ENCODE data around the gene PNPLA3.
"Not testable (repeated sequence)": the region's sequence is repeated elsewhere in the genome, so short reads cannot be mapped to it uniquely, and the experiment has no call there.

Gene PNPLA3

DNA sequence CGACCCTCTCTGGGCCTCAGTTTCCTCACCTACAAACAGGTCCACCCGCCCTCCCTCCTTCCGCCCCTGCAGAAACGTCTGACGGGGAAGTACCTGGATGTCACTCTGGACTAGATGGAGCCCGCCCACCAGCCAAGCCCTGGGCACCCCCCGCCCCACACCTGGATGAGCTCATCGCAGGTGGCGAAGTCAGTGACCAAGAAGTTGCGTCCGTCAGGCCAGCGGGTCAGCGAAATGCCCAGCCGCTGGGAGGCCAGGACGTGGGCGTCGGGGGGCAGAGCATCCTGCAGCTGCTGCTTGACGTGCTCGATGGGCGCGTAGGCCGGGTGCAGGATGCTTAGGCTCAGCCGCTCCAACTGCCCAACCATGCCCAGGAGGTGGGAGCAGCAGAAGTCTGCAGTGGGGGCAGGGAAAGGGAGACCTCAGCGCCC lies 32.7 kb upstream of the PNPLA3 start:
- no peak for DNase-seq (ENCODE audit: low read depth)

DNA sequence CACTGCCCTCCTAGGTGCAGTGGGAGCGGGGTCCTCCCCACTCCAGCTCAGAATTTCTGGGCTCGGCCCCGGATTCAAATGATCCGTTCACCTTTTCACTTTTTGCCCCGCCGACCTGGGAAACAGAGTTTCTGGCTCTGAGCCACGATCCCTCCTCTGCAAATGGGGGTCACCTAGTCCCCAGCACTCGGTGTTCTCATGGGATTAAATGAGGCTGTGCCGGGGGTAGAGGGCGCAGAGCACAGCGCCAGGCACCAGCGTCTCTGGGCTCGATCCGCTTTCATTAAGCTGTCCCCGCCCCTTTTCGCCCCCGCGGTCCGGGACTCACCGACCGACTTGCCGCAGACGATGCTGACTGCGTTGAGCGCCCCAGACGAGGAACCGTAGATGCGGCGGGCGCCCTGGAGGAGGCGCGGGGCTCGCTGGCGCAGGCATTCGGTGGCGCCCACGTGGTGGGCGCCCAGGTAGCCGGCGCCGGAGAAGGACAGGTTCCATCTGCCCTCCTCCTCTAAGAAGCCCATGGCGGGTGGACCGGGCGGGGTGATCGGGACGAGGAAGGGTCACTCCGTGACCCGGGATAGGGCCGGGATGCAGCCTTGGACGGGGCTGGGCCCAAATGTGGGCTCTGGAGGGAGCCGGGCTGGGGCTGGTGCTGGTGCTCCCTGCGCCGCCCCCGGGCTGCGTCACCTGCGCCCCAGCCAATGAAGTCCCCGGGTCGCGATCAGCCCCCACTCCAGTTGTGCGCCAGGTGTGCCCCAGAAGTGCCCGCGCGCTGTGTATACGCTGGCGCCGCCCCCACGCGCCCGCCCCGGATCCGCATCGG lies 32.0 kb upstream of the PNPLA3 start, which contains the start of gene PNPLA5:
Gene PNPLA5 (minus strand): TSS at position 654 of the 823 bp plus-strand sequence. CDS start 133 bp downstream, at position 521.
- no peak for DNase-seq (ENCODE audit: low read depth)

DNA sequence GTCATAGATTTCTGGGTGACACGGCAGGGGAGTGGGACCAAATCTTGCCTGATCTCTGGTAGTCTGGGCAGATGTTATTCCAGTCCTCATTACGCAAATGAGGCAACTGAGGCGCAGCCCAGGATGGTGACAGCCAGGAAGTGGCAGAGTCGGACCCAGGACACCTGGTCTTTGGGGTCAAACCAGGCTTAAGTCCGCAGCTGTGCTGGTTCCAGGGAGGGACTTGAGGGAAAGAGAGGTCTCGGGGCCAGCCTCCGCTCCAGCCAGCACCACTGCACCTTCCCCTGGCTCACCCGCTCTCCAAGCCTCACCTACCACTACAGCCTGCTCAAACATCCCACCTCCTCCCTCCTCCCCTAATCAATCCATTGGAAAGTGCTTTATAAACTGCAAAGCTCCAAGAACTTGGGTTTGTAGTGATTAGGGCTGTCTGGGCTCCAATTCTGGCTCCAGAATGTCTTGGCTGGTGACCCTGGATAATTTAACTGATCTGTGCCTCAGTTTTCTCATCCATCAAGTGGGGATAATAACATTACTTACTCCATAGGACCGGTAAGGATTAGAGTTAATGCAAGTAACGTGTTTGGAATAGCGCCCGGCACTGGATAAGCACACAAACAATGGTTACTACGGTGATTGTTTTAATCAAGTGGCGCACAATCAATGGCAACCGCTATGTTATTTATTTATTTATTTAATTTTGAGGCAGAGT lies 31.3 kb upstream of the PNPLA3 start:
- DNase-seq (ENCODE audit: low read depth), result no peak

DNA sequence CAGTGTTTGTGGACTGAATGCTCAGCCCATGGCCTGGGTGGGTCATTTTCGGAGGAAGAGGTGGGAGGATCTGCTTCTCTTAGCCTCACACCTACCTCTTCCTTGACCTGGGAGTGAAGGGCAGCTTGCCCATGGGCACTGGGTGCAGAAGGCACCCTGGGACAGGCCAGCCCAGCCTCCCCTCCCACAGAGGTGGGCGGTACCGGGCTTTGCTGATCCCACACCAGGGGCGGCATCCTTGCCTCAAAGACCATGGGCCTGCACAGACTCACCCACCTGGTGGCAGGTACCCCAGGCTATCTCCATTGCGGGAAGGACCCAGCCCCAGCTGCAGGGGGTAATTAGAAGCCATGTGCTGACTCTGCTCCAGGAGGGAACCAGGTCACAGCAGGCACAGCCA lies 30.3 kb upstream of the PNPLA3 start:
- no peak for DNase-seq (ENCODE audit: low read depth)

DNA sequence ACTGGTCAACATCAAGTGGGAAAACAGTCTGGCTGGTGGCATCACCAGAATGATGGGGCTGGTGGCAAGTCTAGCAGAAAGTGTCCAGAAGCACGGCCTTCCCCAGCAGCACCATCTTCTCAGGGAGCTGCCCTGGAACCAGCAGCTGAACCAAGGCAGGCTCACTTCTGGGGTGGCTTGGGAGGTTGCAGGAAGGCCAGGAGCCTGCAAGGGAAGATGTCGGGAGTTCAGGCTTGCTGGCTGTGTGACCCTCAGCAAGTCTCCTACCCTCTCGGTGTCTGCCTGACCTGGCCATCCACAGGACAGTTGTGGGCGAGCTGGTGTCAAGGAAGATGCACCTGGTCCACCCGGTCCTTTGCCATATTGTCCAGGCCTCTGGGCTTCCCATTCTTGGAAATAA lies 29.5 kb upstream of the PNPLA3 start:
- DNase-seq (ENCODE audit: low read depth), result no peak

DNA sequence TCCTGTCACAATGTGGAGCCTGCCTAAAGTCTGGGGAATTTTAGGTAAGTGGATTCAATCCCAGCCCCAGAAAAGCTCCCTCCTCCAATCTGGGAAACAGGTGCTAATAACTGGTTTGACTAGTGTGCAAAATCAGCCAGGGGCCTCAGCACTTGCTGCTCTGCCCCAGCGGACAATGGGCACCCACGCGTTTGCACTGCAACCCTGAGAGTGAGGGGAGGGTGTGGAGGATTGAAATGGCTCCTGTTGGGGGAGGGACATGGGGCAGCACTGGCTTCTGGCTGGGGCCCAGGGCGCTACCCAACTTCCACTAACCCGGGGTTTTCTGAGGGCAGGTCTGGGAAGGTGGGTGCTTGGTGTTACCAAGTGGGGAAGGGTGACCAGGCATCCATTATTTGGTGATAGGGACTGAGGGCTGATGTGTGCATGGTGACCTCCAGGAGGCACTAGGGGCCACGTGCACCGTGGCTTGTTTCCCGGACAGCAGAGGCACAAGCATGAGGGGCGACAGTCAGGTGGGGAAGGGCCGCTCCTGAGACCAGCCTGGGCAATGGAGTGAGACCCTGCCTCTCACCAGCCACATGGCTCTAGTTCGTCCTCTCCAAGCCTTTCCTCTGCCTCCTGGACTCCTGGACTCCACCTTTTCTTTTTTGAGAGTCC lies 27.5 kb upstream of the PNPLA3 start:
- no peak for DNase-seq (ENCODE audit: low read depth)

DNA sequence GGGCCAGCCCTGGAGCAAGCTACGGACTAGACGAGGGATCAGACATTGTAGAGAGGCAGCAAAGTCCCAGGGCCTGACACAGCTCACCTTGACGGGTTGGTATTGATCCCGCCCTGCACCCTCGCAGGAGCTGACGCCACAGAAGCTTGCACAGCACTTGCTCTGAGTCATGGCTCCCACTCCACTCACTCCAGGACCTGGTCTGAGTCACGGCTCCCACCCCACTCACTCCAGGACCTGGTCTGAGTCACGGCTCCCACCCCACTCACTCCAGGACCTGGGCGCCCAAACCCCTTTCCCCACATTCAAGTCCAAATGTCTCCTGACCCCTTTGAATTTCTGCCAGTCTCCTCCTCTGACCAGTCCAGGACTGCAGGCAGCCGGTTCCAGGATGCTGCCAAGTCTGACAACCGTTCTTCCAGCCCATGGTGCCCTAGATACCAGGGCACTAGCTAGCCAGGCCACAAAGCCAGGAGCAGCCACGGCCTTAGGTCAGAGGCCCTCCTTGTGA lies 25.8 kb upstream of the PNPLA3 start:
- DNase-seq (ENCODE audit: low read depth), result no peak

DNA sequence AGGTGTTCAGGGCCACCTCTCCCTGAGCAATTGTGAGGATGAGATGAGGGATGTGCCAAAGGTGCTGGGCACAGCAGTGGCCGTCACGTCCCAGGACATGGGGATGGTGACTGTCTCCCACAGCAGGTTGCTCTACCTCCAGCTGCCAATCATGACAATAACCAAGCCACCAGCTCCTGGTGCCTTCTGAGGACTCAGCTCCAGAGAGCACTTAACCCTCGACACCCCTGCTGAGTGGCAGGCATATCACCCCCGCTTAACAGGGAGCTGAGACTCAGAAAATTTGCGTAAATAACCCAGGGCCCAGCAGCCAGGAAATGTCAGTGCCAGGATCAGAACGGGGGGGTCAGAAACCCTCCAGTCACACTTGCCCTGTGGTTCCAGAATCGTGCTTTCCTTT lies 23.4 kb upstream of the PNPLA3 start:
- no peak for DNase-seq (ENCODE audit: low read depth)

DNA sequence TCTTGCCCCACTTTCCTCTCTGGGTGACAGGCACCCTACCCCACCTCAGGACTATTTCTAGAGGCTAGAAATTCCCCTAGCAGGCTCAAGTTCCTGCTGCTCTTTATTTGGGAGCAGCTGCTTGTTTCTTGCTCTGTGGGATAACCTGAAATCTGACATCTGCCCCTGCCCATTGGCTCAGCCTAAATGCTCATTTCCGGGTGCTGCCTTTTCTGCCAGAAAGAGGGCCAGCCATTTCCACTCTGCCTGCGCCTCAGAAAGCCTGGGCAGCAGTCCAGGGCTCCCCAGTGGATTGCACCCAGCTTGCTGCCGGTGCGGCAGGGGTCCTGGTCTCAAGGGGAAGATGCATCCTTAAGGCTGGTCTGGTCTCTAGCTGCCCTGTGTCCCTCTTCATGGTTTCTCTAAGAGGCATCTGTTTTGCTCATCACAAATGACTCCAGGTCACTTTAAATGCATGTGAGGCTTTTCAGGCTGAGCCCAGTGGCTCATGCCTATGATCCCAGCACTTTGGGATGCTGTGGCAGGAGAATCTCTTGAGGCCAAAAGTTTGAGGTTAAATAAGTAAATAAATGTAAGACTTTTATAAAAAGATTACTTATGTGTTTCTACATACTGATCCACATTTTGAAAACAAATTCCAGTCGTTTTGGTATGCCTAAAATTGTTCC lies 21.5 kb upstream of the PNPLA3 start:
- DNase-seq (ENCODE audit: low read depth), result peak; percentile 58

DNA sequence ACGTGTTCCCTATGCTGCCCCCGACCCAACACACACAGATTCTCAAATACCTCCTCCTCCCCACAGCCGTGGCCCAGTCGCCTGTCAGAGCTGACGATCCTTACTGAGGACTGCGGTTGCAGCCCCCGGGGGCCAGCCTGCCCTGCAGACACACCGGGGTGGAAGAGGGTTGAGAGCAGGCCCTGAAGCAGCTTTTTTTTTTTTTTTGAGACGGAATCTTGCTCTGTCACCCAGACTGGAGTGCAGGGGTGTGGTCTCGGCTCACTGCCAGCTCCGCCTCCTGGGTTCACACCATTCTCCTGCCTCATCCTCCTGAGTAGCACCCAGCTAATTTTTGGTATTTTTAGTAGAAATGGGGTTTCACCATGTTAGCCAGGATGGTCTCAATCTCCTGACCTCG lies 20.6 kb upstream of the PNPLA3 start:
- DNase-seq (ENCODE audit: low read depth), result not testable (repeated sequence)

DNA sequence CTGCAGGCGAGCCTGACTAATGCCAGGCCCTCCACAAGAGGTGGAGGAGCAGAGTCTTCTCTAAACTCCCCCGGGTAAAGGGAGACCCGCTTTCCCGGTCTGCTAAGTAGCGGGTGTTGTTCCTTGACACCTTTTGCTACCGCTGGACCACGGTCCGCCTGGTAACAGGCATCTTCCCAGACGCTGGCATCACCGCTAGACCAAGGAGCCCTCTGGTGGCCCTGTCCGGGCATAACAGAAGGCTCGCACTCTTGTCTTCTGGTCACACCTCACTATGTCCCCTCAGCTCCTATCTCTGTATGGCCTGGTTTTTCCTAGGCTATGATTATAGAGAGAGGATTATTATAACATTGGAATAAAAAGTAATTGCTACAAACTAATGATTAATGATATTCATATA lies 19.2 kb upstream of the PNPLA3 start:
- DNase-seq (ENCODE audit: low read depth), result not testable (repeated sequence)

DNA sequence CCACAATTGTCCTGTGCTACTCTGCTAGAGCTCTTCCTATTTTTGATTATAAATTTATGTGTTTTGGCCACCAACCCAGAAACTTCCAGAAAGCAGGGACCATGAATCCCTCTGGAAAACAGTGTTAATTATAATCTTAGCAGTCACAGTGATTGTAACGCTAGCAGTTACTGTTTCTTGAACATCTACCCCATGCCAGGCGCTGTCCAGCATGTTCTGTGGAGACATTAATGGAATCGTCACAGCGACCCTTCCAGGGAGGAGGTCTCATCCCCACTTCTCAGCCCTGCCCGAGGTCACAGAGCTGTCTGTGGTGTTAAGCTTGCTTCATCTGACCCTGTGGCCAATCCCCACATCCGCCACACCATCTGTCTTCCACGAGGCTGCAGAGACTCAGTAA lies 17.9 kb upstream of the PNPLA3 start:
- DNase-seq (ENCODE audit: low read depth), result no peak

DNA sequence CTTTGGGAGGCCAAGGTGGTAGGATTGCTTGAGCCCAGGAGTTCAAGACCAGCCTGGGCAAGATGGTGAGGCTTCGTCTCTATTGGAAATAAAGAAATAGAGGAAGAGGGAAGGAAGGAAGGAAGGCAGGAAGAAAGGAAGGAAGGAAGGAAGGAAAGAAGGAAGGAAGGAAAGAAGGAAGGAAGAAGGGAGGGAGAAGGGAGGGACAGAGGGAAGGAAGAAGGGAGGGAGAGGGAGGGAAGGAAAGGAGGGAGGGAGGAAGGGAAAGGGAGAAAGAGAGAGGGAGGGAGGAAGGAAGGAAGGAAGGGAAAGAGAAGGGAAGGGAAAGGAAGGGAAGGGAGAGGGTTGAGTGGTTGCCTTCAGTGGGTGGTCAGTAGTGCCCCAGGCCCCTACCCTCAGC lies 13.9 kb upstream of the PNPLA3 start:
- DNase-seq (ENCODE audit: low read depth), result no peak

DNA sequence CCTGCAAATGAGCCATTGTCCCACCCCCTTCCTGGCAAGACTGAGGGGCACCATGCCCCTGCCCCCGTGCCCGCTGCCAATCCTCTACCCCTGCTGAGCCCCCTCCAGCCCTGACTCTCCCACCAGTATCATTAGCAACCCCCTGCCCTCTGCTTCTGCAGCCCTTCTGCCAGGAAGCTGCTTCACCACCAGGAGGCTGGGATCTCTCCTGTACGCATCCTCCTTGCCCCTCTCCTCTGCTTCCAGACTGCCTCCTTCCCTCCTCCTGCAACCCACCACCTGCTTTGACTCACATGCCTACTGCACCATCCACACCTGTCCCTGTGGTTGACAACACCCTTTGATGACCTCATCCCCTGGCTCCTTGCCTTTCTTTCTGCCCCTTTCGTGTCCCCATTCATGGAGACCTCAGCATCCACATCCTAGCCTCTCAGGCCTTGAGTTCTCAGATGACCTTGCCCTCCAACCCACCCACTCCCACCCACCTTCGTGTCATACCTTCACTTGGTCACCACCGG lies 13.4 kb upstream of the PNPLA3 start:
- no peak for DNase-seq (ENCODE audit: low read depth)

DNA sequence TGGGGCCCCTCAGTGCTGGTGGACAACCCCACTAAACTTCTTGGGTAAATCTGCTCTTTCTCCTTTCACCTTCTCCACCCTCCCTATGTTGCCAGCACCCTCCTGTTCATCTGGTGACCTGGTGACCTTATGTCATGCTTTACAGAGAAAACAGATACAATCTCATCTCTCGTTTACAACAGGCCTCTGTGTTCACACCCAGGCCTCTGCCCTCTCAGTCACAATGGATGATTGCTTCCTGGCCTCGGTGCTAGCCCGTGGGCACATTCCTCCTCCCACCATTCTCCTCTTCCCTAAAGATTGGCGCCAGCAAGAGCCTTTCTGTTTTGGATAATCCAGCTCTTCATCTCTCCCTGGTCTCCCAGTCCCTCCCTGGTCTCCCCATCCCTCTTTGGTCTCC lies 12.3 kb upstream of the PNPLA3 start:
- DNase-seq (ENCODE audit: low read depth), result no peak

DNA sequence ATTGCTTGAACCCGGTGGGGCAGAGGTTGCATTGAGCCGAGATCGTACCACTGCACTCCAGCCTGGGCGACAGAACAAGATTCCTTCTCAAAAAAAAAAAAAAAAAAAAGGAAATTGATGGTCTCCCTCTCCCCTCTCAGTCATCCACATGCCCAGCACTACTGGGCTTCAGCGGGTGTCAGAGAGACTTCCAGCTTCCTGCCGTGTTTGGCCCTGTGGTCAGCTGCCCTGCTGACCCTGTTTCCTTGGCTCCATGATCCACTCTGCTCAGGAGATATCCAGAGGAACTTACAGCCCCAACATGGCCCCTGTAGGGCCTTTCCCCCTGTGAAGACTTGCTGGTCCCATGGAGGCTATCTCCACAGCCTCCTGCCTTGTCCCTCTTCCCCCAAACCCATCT lies 6.1 kb upstream of the PNPLA3 start:
- no peak for DNase-seq (ENCODE audit: low read depth)

DNA sequence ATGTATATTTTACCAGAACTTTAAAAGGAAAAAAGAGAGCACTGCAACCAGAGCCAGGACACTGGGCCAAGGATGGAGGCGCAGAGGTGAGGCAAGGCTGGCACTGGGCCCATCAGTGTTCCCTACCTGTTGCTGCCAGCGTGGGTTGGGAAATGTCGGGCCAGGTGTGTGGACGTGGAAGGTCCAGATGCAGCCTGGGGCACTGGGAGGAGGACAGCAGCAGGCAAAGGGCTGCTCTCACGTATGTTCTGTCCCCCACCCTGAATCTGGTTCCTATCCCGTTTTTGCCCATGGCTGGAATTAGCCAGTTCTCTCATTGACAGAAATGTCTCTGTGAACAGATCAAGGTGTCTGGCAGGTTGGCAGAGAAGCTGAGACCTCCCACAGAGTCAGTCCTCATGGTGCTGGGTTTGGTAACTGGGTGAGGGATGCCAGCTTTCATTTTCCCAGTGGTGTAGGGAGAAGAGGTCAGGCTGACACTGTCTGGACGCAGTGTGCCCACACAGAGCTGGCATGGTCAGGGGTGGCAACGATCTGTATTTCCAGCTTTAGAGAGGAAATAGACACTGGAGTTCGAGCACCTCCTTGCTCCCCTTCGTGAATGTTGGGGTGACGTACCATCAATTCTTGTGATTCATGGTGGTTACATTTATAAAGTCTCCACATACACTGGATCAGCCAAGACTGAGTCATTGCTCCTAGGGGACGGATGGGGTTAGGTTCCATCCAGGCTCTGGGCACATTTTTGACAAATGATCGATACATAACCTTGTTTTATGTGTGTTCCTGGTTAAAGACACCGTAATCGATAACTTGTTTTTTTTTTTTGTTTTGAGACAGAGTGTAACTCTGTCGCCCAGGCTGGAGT lies 4.3 kb upstream of the PNPLA3 start:
- DNase-seq (ENCODE audit: low read depth), result no peak

DNA sequence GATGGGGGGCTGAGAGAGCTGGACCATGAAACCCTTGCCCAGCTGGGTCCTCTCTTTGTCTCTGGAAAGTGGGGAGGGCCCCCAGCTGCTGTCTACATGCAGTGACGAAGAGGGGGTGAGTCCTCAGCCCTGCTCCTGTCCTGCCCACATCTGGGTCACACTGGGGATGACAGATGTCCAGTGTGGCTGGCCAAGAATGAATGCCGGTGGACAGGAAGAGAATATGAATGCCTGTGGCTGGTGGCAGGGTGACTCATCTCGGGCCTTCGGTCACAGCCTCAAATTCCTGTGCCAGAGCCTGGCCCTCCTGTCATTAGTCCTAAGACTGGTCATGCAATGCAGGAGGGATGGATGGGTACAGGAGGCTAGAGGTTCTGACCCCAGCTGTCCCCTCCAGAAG lies 2.2 kb upstream of the PNPLA3 start:
- DNase-seq (ENCODE audit: low read depth), result peak; percentile 75

DNA sequence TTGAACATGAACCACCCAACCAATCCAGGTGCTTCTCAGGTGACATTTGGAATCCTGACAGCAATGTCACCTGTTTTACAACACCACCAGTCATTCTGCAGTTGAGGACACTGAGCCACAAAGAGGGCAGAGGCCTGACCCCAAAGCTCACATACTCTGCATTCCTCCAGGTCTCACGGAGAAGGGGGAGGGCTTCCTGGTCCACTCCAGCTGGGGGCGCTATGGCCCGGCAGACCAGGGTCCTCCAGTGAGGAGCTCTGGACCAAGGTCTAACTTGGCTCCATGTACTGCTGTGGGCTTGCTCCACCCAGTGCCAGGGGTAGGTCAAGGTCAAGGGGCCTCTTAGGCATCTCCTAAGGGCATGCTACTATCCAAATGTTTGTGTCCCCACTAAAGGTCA lies 1.5 kb upstream of the PNPLA3 start:
- no peak for DNase-seq (ENCODE audit: low read depth)

DNA sequence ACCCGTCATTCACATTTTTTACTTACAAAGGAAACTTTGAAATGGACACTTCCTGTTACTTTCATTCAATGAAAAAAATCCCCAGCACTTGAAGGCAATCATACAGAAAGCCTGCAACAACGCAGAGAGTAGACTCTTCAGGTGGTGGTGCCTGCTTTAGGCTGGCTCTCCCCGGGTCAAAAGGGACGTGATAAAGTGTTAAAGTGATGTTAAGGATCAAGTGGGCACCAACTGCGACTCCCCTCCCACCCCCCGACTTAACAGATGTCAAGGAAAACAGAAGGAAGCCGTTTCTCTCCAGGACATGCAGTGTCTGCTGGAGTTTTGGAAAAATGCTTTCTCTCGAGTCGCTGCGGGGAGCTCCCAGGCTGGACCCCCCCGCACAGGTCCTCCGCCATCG lies 414 bp upstream of the PNPLA3 start:
- DNase-seq (ENCODE audit: low read depth), result no peak

DNA sequence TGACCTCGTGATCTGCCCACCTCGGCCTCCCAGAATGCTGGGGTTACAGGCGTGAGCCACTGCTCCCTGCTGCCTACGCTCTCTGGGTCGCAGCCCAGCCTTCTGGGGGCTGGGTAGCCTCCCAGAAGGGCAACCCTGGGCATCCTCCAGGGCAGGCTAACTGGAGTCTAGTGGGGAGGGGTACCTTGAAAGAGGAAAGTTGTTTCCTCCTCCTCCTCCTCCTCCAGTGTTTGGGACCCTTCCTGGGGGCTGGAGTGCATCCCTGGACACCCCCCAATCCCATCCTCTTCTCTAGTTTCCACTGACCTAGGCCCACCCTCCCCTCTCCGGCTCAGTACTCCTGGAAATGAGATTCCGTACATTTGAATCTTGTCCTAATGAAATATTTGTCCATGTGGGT lies 1.3 kb downstream of the PNPLA3 start:
- DNase-seq (ENCODE audit: low read depth), result no peak
